Left lung (tissue), 14 donors: Measurements from ENCODE around the gene SELENBP1. TPM values are rescaled to one million over a fixed set of nuclear protein-coding genes. Genes with fewer than 3 reads are reported as not detected.

Experiments
- ATAC-seq: fragments of 200-7000 bp; cut with Tn5 transposase; one replicate; pipeline ENCODE4 v1.9.1; 2020; ENCODE audit warnings: moderate library complexity
- DNase-seq, 4 donors: peaks; one replicate each; pipeline ENCODE4 v3.0.0-alpha.2; 2013 to 2020
- H3K27ac ChIP-seq, 2 donors: fragments of 200-600 bp; sonication (generic) in 1 of 2; one replicate each; pipeline versions ENCODE4 v1.5.0 to v1.8.0; 2020 to 2021
- H3K27me3 ChIP-seq, 2 donors: fragments of 200-600 bp; sonication (generic) in 1 of 2; one replicate each; pipeline versions ENCODE4 v1.5.0 to v1.8.0; 2020 to 2021
- H3K36me3 ChIP-seq, 2 donors: fragments of 200-600 bp; sonication (generic) in 1 of 2; one replicate each; pipeline versions ENCODE4 v1.5.0 to v1.8.0; 2020 to 2021
- H3K4me1 ChIP-seq, 2 donors: fragments of 200-600 bp; one replicate each; pipeline ENCODE4 v1.8.0; 2021
- H3K4me3 ChIP-seq, 2 donors: fragments of 200-600 bp; sonication (generic) in 1 of 2; one replicate each; pipeline versions ENCODE4 v1.5.0 to v1.8.0; 2020 to 2021; ENCODE audit warnings: mild to moderate bottlenecking in 1 of 2
- H3K9me3 ChIP-seq, 2 donors: fragments of 200-600 bp; sonication (generic) in 1 of 2; one replicate each; pipeline versions ENCODE4 v1.5.0 to v1.8.0; 2020 to 2021
- CTCF ChIP-seq, 2 donors: fragments of 200-600 bp; sonication (generic) in 1 of 2; IDR thresholded peaks; one replicate each; pipeline versions ENCODE4 v1.5.0 to v1.8.0; 2021; ENCODE audit warnings: antibody characterized with exemption in 2 of 2
- intact Hi-C, 2 donors: fragments of 100-400 bp; cut with DNase I; formaldehyde crosslinking; loops; one replicate each; pipeline versions ENCODE4 v1.11.2 to v1.14.2; 2022
- long read RNA-seq, 12 donors: library from polyadenylated mRNA in 2 of 12; unstranded in 2 of 12; transcript quantifications; one replicate each; pipeline ENCODE4 v2.0.0 and lab custom pipeline, GENCODE V29; 2019 to 2026
- polyA plus RNA-seq, 6 donors: library from polyadenylated mRNA; unstranded; fragments of 120-200 nt; gene quantifications; one replicate each; pipeline ENCODE4 v1.2.1, GENCODE V29; 2013; ENCODE audit not compliant: insufficient read length in 6 of 6
- total RNA-seq, 2 donors: library from RNA; stranded (reverse); fragmentation: NEBNext Ultra II Directional; extraction: Animal tissue kit (Norgen Biotek cat#: 25700); gene quantifications; one replicate each; pipeline ENCODE4 v1.2.1, GENCODE V29; 2021
- donor health status: DM: no; HTN: yes; CAD: no.
- donor health status: DM: no; HTN: no; CAD: no.

Gene SELENBP1
- total RNA-seq (100 to 1,000 TPM; 131 to 258 TPM), polyA plus RNA-seq (100 to 1,000 TPM; 104 to 195 (median 143) TPM)
- long read RNA-seq, donor 1, transcript SELENBP1-218 (11 exons, 1,963 nt): minor isoform, 9 of 152 reads
- long read RNA-seq, donor 1, transcript SELENBP1-201 (12 exons, 1,752 nt): major isoform, 50 of 152 reads
- long read RNA-seq, donor 1, partial matches to known transcripts: 85 of 152 reads
- long read RNA-seq, donor 1, other reads (novel, unspliced or antisense): 0 of 152 reads
- long read RNA-seq, donor 2, transcript SELENBP1-201 (12 exons, 1,752 nt): major isoform, 18 of 41 reads
- long read RNA-seq, donor 2, partial matches to known transcripts: 17 of 41 reads
- long read RNA-seq, donor 2, other reads (novel, unspliced or antisense): 0 of 41 reads
- long read RNA-seq, donor 3, transcript SELENBP1-201 (12 exons, 1,752 nt): major isoform, 19 of 30 reads
- long read RNA-seq, donor 3, partial matches to known transcripts: 6 of 30 reads
- long read RNA-seq, donor 3, other reads (novel, unspliced or antisense): 0 of 30 reads
- long read RNA-seq, donor 4, transcript SELENBP1-208 (11 exons, 1,530 nt): minor isoform, 8 of 342 reads
- long read RNA-seq, donor 4, transcript SELENBP1-218 (11 exons, 1,963 nt): minor isoform, 20 of 342 reads
- long read RNA-seq, donor 4, transcript SELENBP1-201 (12 exons, 1,752 nt): major isoform, 242 of 342 reads
- long read RNA-seq, donor 4, partial matches to known transcripts: 30 of 342 reads
- long read RNA-seq, donor 4, other reads (novel, unspliced or antisense): 34 of 342 reads
- long read RNA-seq, donor 5, transcript SELENBP1-218 (11 exons, 1,963 nt): minor isoform, 6 of 81 reads
- long read RNA-seq, donor 5, transcript SELENBP1-201 (12 exons, 1,752 nt): major isoform, 18 of 81 reads
- long read RNA-seq, donor 5, partial matches to known transcripts: 55 of 81 reads
- long read RNA-seq, donor 5, other reads (novel, unspliced or antisense): 0 of 81 reads
- long read RNA-seq, donor 6, transcript SELENBP1-201 (12 exons, 1,752 nt): major isoform, 18 of 44 reads
- long read RNA-seq, donor 6, partial matches to known transcripts: 19 of 44 reads
- long read RNA-seq, donor 6, other reads (novel, unspliced or antisense): 0 of 44 reads
- long read RNA-seq, donor 7, transcript SELENBP1-218 (11 exons, 1,963 nt): minor isoform, 6 of 34 reads
- long read RNA-seq, donor 7, transcript SELENBP1-201 (12 exons, 1,752 nt): major isoform, 17 of 34 reads
- long read RNA-seq, donor 7, partial matches to known transcripts: 9 of 34 reads
- long read RNA-seq, donor 7, other reads (novel, unspliced or antisense): 0 of 34 reads
- long read RNA-seq, donor 8, transcript SELENBP1-218 (11 exons, 1,963 nt): minor isoform, 7 of 67 reads
- long read RNA-seq, donor 8, transcript SELENBP1-201 (12 exons, 1,752 nt): major isoform, 28 of 67 reads
- long read RNA-seq, donor 8, partial matches to known transcripts: 29 of 67 reads
- long read RNA-seq, donor 8, other reads (novel, unspliced or antisense): 0 of 67 reads
- long read RNA-seq, donor 9: 0 reads
- long read RNA-seq, donor 10, transcript SELENBP1-201 (12 exons, 1,752 nt): major isoform, 146 of 234 reads
- long read RNA-seq, donor 10, transcript SELENBP1-218 (11 exons, 1,963 nt): minor isoform, 26 of 234 reads
- long read RNA-seq, donor 10, transcript SELENBP1-214 (10 exons, 2,128 nt): minor isoform, 10 of 234 reads
- long read RNA-seq, donor 10, partial matches to known transcripts: 14 of 234 reads
- long read RNA-seq, donor 10, other reads (novel, unspliced or antisense): 33 of 234 reads
- long read RNA-seq, donor 11, partial matches to known transcripts: 0 of 4 reads
- long read RNA-seq, donor 11, other reads (novel, unspliced or antisense): 0 of 4 reads
- long read RNA-seq, donor 12, transcript SELENBP1-218 (11 exons, 1,963 nt): minor isoform, 7 of 72 reads
- long read RNA-seq, donor 12, transcript SELENBP1-201 (12 exons, 1,752 nt): major isoform, 30 of 72 reads
- long read RNA-seq, donor 12, partial matches to known transcripts: 34 of 72 reads
- long read RNA-seq, donor 12, other reads (novel, unspliced or antisense): 0 of 72 reads

GRCh38 chr1:151372058-151372934 is at the start of gene SELENBP1:
Gene SELENBP1 (minus strand): TSS chr1:151372705. CDS start chr1:151372641, 64 bp downstream.
- Histone ChIP-seq H3K27ac (peak within 1 kb of the TSS; percentile 70 to 85), H3K4me3 (peak within 1 kb of the TSS; percentile 48 to 52), H3K9me3 (no peaks in the 10 kb centered on the region), H3K36me3 (no peaks in the 10 kb centered on the region), H3K27me3 (no peaks in the 10 kb centered on the region), H3K4me1 (peaks cover 22 to 41% of the 10 kb centered on the region in 2 donors)
- intact Hi-C loops: no loop called here
- no peak for TF ChIP-seq CTCF (IDR thresholded peaks at IDR 0.05)
- ATAC-seq (peak; percentile 78), DNase-seq (peak; percentile 83 to 92 (median 86))

GRCh38 chr1:151419819-151420218 is 47.3 kb upstream of the SELENBP1 start:
- Histone ChIP-seq H3K36me3 (peaks cover 0 to 97% of the 10 kb centered on the region in 2 donors), H3K9me3 (no peaks in the 10 kb centered on the region), H3K4me3 (no peak overlapping the region), H3K27me3 (no peaks in the 10 kb centered on the region), H3K4me1 (no peaks in the 10 kb centered on the region), H3K27ac (no peak overlapping the region)
- ATAC-seq (no peak), DNase-seq (no peak)
- TF ChIP-seq CTCF (IDR thresholded peaks at IDR 0.05): no peak
- intact Hi-C loops: no loop called here

- intact Hi-C loops: no loop called here
Observed at GRCh38 chr1:151418081-151418480, 45.6 kb upstream of the SELENBP1 start.

More at GRCh38 chr1:151418081-151418480, 45.6 kb upstream of the SELENBP1 start:
- H3K27me3 ChIP-seq: no peaks in the 10 kb centered on the region
- peaks cover 0 to 96% of the 10 kb centered on the region in 2 donors for H3K36me3 ChIP-seq
- no peak for ATAC-seq
- no peak for TF ChIP-seq CTCF (IDR thresholded peaks at IDR 0.05)
- H3K27ac ChIP-seq: no peak overlapping the region
- no peak for DNase-seq
- H3K4me3 ChIP-seq: no peak overlapping the region
- H3K4me1 ChIP-seq: no peaks in the 10 kb centered on the region
- H3K9me3 ChIP-seq: no peaks in the 10 kb centered on the region
